Loucy (cell line): Measurements from ENCODE around the gene HNRNPH2.

Source experiments
- H2AFZ ChIP-seq: fragments of 200-600 bp; sonication (generic); 2 replicates; pipeline ENCODE4 v1.6.0; 2016; ENCODE audit warnings: antibody characterized with exemption, mild to moderate bottlenecking, low read length, moderate library complexity
- H3F3A ChIP-seq: fragments of 200-600 bp; 2 replicates; pipeline ENCODE4 v1.6.0; 2016; ENCODE audit warnings: antibody characterized with exemption, low read depth, mild to moderate bottlenecking
- H3K27me3 ChIP-seq: fragments of 200-600 bp; sonication (generic); 2 replicates; pipeline ENCODE4 v1.6.1; 2014; ENCODE audit warnings: low read length, mild to moderate bottlenecking; ENCODE audit not compliant: insufficient read depth, poor library complexity, severe bottlenecking
- H3K36me3 ChIP-seq: fragments of 200-600 bp; sonication (generic); 2 replicates; pipeline ENCODE4 v1.6.1; 2016; ENCODE audit warnings: low read length; ENCODE audit not compliant: insufficient read depth
- H3K4me1 ChIP-seq: fragments of 200-600 bp; sonication (generic); 2 replicates; pipeline ENCODE4 v1.5.1; 2014; ENCODE audit warnings: low read length, mild to moderate bottlenecking; ENCODE audit not compliant: insufficient read depth, poor library complexity, severe bottlenecking
- H3K4me2 ChIP-seq: fragments of 200-600 bp; sonication (generic); 2 replicates; pipeline ENCODE4 v1.6.0; 2014; ENCODE audit warnings: antibody characterized with exemption, low read length, low read depth, mild to moderate bottlenecking; ENCODE audit not compliant: poor library complexity, severe bottlenecking
- H3K4me3 ChIP-seq: fragments of 200-600 bp; sonication (generic); 2 replicates; pipeline ENCODE4 v1.5.1; 2014; ENCODE audit warnings: low read length, mild to moderate bottlenecking, mixed read lengths; ENCODE audit not compliant: poor library complexity, severe bottlenecking
- H3K79me2 ChIP-seq: fragments of 200-600 bp; sonication (generic); 2 replicates; pipeline ENCODE4 v1.6.1; 2014; ENCODE audit warnings: low read length; ENCODE audit not compliant: insufficient read depth
- H3K9ac ChIP-seq: fragments of 200-600 bp; sonication (generic); 2 replicates; pipeline ENCODE4 v1.6.0; 2014; ENCODE audit warnings: mild to moderate bottlenecking, low read depth, low read length, moderate library complexity; ENCODE audit not compliant: poor library complexity, severe bottlenecking
- H3K9me2 ChIP-seq: fragments of 200-600 bp; sonication (generic); replicated peaks from 2 replicates; pipeline ENCODE4 v1.6.1; 2016; ENCODE audit warnings: low read depth, low read length, mixed read lengths
- H3K9me3 ChIP-seq: fragments of 200-600 bp; sonication (generic); 2 replicates; pipeline ENCODE4 v1.6.1; 2014; ENCODE audit warnings: mild to moderate bottlenecking, antibody characterized with exemption, low read length, low read depth; ENCODE audit not compliant: insufficient read depth
- H4K20me1 ChIP-seq: fragments of 200-600 bp; sonication (generic); 2 replicates; pipeline ENCODE4 v1.6.0; 2014; ENCODE audit warnings: antibody characterized with exemption, low read length, mild to moderate bottlenecking; ENCODE audit not compliant: insufficient read depth, poor library complexity, severe bottlenecking
- CTCF ChIP-seq: fragments of 200-600 bp; sonication (generic); conservative IDR thresholded peaks from 2 replicates; pipeline ENCODE4 v1.5.1; 2014; ENCODE audit warnings: mild to moderate bottlenecking, antibody characterized with exemption, low read length
- EZH2phosphoT487 ChIP-seq: fragments of 200-600 bp; IDR thresholded peaks from 2 replicates; pipeline ENCODE4 v1.6.1; 2018; ENCODE audit warnings: antibody characterized with exemption, mild to moderate bottlenecking, moderate library complexity, borderline replicate concordance

The HNRNPH2 gene

DNA sequence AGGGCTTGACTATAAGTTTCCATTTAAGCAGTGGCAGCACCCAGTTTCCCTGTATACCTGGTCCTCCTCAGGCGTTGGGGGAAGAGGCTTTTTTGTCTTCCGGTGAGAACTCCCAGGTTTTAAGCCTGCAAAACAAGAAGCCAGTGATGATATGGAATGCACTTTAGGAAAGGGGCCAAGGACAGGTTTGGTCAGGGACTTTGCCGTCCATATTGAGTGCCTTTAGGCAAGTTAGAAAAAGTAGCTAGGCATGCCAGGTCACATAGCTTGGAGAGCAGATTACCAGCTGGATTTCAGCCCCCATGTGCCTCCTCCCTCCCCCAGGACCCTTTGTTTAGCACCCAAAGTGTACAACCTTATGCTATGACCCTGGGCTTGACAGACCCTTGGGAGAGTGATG lies 45.9 kb upstream of the HNRNPH2 start:
- TF ChIP-seq CTCF: no peak
- TF ChIP-seq EZH2phosphoT487: no peak
- Histone ChIP-seq H3K36me3 (no peaks in the 10 kb centered on the region), H2AFZ (0 out of 2 replicates have a peak overlapping the region, but pooled peaks have one; percentile 19), H3K9ac (no peak overlapping the region), H4K20me1 (no peaks in the 10 kb centered on the region), H3K4me2 (no peak overlapping the region), H3K27me3 (no peaks in the 10 kb centered on the region), H3K4me3 (no peak overlapping the region), H3K9me3 (no peaks in the 10 kb centered on the region), H3K9me2 (no peaks in the 10 kb centered on the region), H3K79me2 (no peaks in the 10 kb centered on the region), H3K4me1 (no peaks in the 10 kb centered on the region), H3F3A (no peaks in the 10 kb centered on the region)

- H4K20me1 ChIP-seq: no peaks in the 10 kb centered on the region
- no peak overlapping the region for H3K4me3 ChIP-seq
- H3K36me3 ChIP-seq: no peaks in the 10 kb centered on the region
- no peak overlapping the region for H3K4me2 ChIP-seq
- TF ChIP-seq CTCF (no peak), EZH2phosphoT487 (no peak)
- no peak overlapping the region; the same call in 1 of the 2 replicates for H2AFZ ChIP-seq
- no peaks in the 10 kb centered on the region for H3K4me1 ChIP-seq
- no peaks in the 10 kb centered on the region for H3K9me2 ChIP-seq
- no peak overlapping the region for H3K9ac ChIP-seq
- no peaks in the 10 kb centered on the region for H3K9me3 ChIP-seq
- H3F3A ChIP-seq: no peaks in the 10 kb centered on the region
- no peaks in the 10 kb centered on the region for H3K79me2 ChIP-seq
- H3K27me3 ChIP-seq: no peaks in the 10 kb centered on the region
Observed at GRCh38 chrX:101362757-101363156, 45.3 kb upstream of the HNRNPH2 start.

DNA sequence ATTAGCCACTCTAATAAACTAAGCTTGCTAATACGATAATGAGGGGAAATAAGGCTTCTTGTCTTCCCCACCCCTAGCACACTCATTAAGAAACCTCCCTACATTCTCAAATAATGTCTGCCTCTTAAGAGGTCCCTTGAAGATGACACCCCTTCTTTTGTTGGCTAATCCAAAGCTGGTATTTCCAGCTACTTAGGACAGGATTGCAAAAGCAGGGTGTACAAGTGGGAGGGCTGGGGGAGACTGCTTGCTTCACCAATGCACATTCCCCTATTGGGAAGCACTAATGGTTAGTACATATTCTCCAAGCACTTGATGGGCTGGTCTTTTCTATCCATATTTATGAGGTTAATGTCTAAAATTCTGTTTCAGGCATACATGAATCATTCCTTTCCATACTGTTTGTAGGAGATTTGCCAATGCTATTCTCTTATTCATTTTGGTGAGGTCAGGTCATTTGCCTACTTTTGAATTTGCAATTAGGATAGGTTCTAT lies 42.7 kb upstream of the HNRNPH2 start:
- peaks cover 12% of the 10 kb centered on the region for H3K4me1 ChIP-seq
- no peaks in the 10 kb centered on the region for H3K79me2 ChIP-seq
- no peaks in the 10 kb centered on the region for H4K20me1 ChIP-seq
- no peaks in the 10 kb centered on the region for H3K9me2 ChIP-seq
- TF ChIP-seq CTCF (no peak), EZH2phosphoT487 (no peak)
- no peaks in the 10 kb centered on the region for H3F3A ChIP-seq
- H2AFZ ChIP-seq: no peak overlapping the region
- no peak overlapping the region for H3K4me2 ChIP-seq
- no peak overlapping the region for H3K9ac ChIP-seq
- no peaks in the 10 kb centered on the region for H3K36me3 ChIP-seq
- no peaks in the 10 kb centered on the region for H3K9me3 ChIP-seq
- no peak overlapping the region for H3K4me3 ChIP-seq
- no peaks in the 10 kb centered on the region for H3K27me3 ChIP-seq
